Loucy (cell line): ENCODE results near the gene CAMKV.

ENCODE experiments used
- CTCF ChIP-seq: fragments of 200-600 bp; sonication (generic); conservative IDR thresholded peaks from 2 replicates; pipeline ENCODE4 v1.5.1; 2014; ENCODE audit warnings: mild to moderate bottlenecking, antibody characterized with exemption, low read length
- EZH2phosphoT487 ChIP-seq: fragments of 200-600 bp; IDR thresholded peaks from 2 replicates; pipeline ENCODE4 v1.6.1; 2018; ENCODE audit warnings: antibody characterized with exemption, mild to moderate bottlenecking, moderate library complexity, borderline replicate concordance

DNA sequence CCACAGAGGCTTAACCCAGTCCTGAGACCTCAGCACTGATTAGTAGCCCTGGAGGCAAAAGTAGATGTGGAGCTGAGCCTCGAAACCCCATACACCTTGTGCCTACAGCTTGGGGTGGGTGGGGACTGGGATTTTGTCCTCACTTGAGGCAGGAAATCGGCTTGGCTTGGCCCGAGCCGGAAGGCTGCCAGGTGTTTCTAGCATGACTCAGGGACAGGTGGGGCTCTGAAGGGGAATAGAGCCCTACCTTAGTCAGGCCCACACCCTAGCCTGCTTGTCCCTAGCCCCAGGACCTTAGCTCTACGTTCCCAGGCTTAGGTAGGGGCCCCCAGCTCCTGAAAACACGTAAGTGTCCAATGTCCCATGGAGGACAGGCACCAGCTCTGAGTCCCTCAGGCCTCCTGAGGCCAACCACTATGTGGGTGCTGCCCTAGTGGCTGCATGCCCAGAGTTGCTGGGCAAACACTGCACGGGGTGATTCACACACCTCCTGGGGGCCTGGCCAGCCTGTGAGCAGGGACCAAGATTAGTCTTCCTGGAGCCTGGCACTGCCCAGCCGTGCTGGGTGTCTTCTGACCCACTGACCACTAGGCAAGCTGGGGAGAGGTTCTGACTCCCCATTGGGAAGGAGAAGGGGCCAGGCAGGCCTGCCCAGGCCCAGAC lies 30.9 kb upstream of the CAMKV start:
- TF ChIP-seq CTCF (no peak), EZH2phosphoT487 (no peak)
